Brain microvascular endothelial cell (primary cell): ENCODE data around the gene CHMP1B.
A peak's percentile ranks its signal among the peaks of the same experiment; 100 is the strongest.

Experiments used
- DNase-seq: peaks from one replicate; pipeline ENCODE4 v3.0.0-alpha.2; 2020
- H3K27ac ChIP-seq: fragments of 250-450 bp; sonication (Bioruptor Pico); 2 replicates; pipeline ENCODE4 v1.5.1; 2020; ENCODE audit warnings: mild to moderate bottlenecking, moderate library complexity
- H3K27me3 ChIP-seq: fragments of 250-450 bp; sonication (Bioruptor Pico); replicated peaks from 2 replicates; pipeline ENCODE4 v1.5.1; 2020; ENCODE audit warnings: mild to moderate bottlenecking
- H3K36me3 ChIP-seq: fragments of 250-450 bp; sonication (Bioruptor Pico); replicated peaks from 2 replicates; pipeline ENCODE4 v1.5.1; 2020; ENCODE audit warnings: mild to moderate bottlenecking
- H3K4me3 ChIP-seq: 2 replicates; pipeline ENCODE4 v1.5.1; 2011; ENCODE audit warnings: low read depth, mild to moderate bottlenecking, control low read depth, low read length, moderate library complexity
- CTCF ChIP-seq: IDR thresholded peaks from 2 replicates; pipeline ENCODE4 v1.5.1; 2011; ENCODE audit warnings: low read depth, mild to moderate bottlenecking, moderate library complexity, low read length, control low read depth, inconsistent platforms; ENCODE audit errors: missing control alignments
- in situ Hi-C: cut with HindIII; loops from 2 replicates; pipeline ENCODE4 v1.10.0; 2017; ENCODE audit warnings: low sequenced_read_pairs, low pct_ligation_motif_present

Gene CHMP1B

GRCh38 chr18:11872479-11873136 is 21.4 kb downstream of the CHMP1B start:
- H3K36me3 ChIP-seq, result no peaks in the 10 kb centered on the region
- no peak overlapping the region for H3K4me3 ChIP-seq
- H3K27ac ChIP-seq, result no peak overlapping the region
- no peak for DNase-seq
- in situ Hi-C loops, result no loop called here
- H3K27me3 ChIP-seq, result no peaks in the 10 kb centered on the region
- TF ChIP-seq CTCF, result peak; percentile 70

GRCh38 chr18:11873670-11874340 is 22.6 kb downstream of the CHMP1B start:
- H3K27ac ChIP-seq, result no peak overlapping the region
- H3K4me3 ChIP-seq, result no peak overlapping the region
- in situ Hi-C loops, result no loop called here
- H3K36me3 ChIP-seq, result no peaks in the 10 kb centered on the region
- no peak for TF ChIP-seq CTCF
- H3K27me3 ChIP-seq, result no peaks in the 10 kb centered on the region
- no peak for DNase-seq

- H3K27me3 ChIP-seq, result no peaks in the 10 kb centered on the region
- in situ Hi-C loops, result no loop called here
- DNase-seq, result no peak
- no peak overlapping the region for H3K4me3 ChIP-seq
- no peaks in the 10 kb centered on the region for H3K36me3 ChIP-seq
- no peak overlapping the region for H3K27ac ChIP-seq
- no peak for TF ChIP-seq CTCF
Observed at GRCh38 chr18:11874676-11875075, 23.5 kb downstream of the CHMP1B start.

GRCh38 chr18:11877497-11878135 is 26.4 kb downstream of the CHMP1B start:
- no peak for TF ChIP-seq CTCF
- in situ Hi-C loops, result no loop called here
- Histone ChIP-seq H3K27ac (no peak overlapping the region), H3K4me3 (no peak overlapping the region), H3K36me3 (no peaks in the 10 kb centered on the region), H3K27me3 (no peaks in the 10 kb centered on the region)
- no peak for DNase-seq

- Histone ChIP-seq H3K4me3 (no peak overlapping the region), H3K27me3 (no peaks in the 10 kb centered on the region), H3K36me3 (no peaks in the 10 kb centered on the region), H3K27ac (no peak overlapping the region)
- TF ChIP-seq CTCF, result no peak
- in situ Hi-C loops, result no loop called here
- DNase-seq, result no peak
Observed at GRCh38 chr18:11880586-11881304, 29.5 kb downstream of the CHMP1B start.
